Nephron (organoid): ENCODE measurements around the gene TMPRSS9.

Experiments used
- H3K27ac Mint-ChIP-seq, 3 experiments: 2 replicates each; pipeline ENCODE4 v1.8.0; 2020; ENCODE audit warnings: mixed read lengths in 3 of 3, mild to moderate bottlenecking in 2 of 3, moderate library complexity in 1 of 3
- H3K27me3 Mint-ChIP-seq: 2 replicates; pipeline ENCODE4 v1.8.0; 2021; ENCODE audit warnings: low read depth, mild to moderate bottlenecking, moderate library complexity, mixed read lengths
- H3K36me3 Mint-ChIP-seq: 2 replicates; pipeline ENCODE4 v1.8.0; 2020; ENCODE audit warnings: low read depth, mixed read lengths
- H3K4me1 Mint-ChIP-seq: 2 replicates; pipeline ENCODE4 v1.8.0; 2020; ENCODE audit warnings: mixed read lengths
- H3K4me3 Mint-ChIP-seq, 3 experiments: 2 replicates each; pipeline ENCODE4 v1.8.0; 2020; ENCODE audit warnings: mild to moderate bottlenecking in 3 of 3, mixed read lengths in 3 of 3, moderate library complexity in 2 of 3
- H3K9me3 Mint-ChIP-seq: 2 replicates; pipeline ENCODE4 v1.8.0; 2020; ENCODE audit warnings: mixed read lengths
- TF ChIP-seq, protein P1 (sequence below), 3 experiments: fragments of 200-600 bp; sonication (generic); IDR thresholded peaks; one replicate each; pipeline ENCODE4 v1.5.0; 2021; ENCODE audit warnings: antibody characterized with exemption in 3 of 3; ENCODE audit not compliant: unreplicated experiment in 3 of 3

Gene TMPRSS9

DNA sequence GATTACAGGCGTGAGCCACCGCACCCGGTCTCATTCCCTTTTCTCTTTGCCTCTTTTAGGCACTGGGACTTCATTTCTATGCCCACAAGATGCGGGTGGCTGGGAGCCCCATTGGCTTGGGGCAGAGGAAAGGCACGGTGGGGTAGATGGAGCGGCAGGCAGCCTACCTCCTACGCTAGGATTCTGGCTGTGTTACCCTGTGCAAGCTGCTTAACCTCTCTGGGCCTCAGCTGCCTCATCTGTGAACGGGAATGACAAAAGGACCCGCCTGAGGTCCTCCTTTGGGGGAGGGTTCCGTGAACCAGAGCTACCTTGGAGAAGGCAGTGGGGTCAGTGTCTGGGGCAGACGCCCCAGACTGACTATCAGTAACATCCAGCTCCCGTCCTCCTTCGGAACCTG lies 42.8 kb upstream of the TMPRSS9 start:
- TF ChIP-seq, protein P1, sequence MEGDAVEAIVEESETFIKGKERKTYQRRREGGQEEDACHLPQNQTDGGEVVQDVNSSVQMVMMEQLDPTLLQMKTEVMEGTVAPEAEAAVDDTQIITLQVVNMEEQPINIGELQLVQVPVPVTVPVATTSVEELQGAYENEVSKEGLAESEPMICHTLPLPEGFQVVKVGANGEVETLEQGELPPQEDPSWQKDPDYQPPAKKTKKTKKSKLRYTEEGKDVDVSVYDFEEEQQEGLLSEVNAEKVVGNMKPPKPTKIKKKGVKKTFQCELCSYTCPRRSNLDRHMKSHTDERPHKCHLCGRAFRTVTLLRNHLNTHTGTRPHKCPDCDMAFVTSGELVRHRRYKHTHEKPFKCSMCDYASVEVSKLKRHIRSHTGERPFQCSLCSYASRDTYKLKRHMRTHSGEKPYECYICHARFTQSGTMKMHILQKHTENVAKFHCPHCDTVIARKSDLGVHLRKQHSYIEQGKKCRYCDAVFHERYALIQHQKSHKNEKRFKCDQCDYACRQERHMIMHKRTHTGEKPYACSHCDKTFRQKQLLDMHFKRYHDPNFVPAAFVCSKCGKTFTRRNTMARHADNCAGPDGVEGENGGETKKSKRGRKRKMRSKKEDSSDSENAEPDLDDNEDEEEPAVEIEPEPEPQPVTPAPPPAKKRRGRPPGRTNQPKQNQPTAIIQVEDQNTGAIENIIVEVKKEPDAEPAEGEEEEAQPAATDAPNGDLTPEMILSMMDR (IDR thresholded peaks at IDR 0.05; ENCODE audit: unreplicated experiment in 3 of 3), result no peak
- Mint-ChIP-seq H3K4me1 (no peaks in the 10 kb centered on the region), H3K27ac (no peak overlapping the region), H3K36me3 (peaks cover 6% of the 10 kb centered on the region), H3K27me3 (peaks cover 7% of the 10 kb centered on the region), H3K4me3 (no peak overlapping the region), H3K9me3 (peaks cover 10% of the 10 kb centered on the region)

DNA sequence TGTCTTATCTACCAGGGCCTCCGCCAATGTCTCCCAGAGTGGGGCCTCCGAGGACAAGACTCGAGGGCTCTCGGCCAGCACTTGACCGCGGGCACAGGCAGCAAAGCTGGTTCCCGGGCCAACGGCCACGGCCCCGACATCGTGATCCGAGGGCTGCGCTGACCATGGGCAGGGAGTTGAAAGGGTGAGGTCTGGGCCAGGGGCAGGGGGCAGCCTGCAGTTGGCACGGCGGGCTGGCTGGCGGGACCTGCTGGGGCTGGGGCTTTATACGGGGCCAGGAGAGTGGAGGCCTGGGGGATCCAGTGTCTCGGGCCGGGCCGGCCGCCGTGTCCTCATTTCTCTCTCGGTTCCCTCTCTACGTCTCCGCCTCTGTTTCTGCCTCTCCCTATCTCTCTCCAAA lies 42.3 kb upstream of the TMPRSS9 start:
- no peaks in the 10 kb centered on the region for H3K4me1 Mint-ChIP-seq
- H3K27me3 Mint-ChIP-seq, result peaks cover 7% of the 10 kb centered on the region
- H3K9me3 Mint-ChIP-seq, result peaks cover 10% of the 10 kb centered on the region

DNA sequence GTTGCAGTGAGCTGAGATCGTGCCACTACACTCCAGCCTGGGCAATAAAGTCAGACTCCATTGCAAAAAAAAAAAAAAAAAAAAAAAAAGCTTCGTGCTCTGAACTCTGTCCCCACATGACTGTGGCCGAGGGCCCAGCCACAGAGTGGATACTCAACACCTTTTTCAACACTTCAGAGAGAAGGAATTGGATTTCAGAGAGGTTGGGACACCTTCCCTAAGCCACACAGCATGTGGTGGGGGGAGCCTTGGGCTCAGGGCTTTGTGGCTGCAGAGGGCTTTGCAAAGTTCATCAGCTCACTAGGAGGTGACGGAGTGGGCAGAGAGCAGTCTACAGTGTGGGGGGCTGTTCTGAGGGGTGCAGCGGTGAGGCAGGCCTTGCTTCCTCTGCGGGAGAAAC lies 41.1 kb upstream of the TMPRSS9 start:
- no peak overlapping the region for H3K4me3 Mint-ChIP-seq
- H3K36me3 Mint-ChIP-seq, result peaks cover 3% of the 10 kb centered on the region
- H3K27ac Mint-ChIP-seq, result no peak overlapping the region
- peaks cover 10% of the 10 kb centered on the region for H3K9me3 Mint-ChIP-seq
- H3K27me3 Mint-ChIP-seq, result peaks cover 7% of the 10 kb centered on the region
- no peaks in the 10 kb centered on the region for H3K4me1 Mint-ChIP-seq
- TF ChIP-seq, protein P1 (IDR thresholded peaks at IDR 0.05; ENCODE audit: unreplicated experiment in 3 of 3), result no peak

More for the DNA sequence above, 42.3 kb upstream of the TMPRSS9 start:
- Mint-ChIP-seq H3K4me3 (no peak overlapping the region), H3K36me3 (peaks cover 6% of the 10 kb centered on the region), H3K27ac (no peak overlapping the region)
- TF ChIP-seq, protein P1 (IDR thresholded peaks at IDR 0.05; ENCODE audit: unreplicated experiment in 3 of 3), result no peak

DNA sequence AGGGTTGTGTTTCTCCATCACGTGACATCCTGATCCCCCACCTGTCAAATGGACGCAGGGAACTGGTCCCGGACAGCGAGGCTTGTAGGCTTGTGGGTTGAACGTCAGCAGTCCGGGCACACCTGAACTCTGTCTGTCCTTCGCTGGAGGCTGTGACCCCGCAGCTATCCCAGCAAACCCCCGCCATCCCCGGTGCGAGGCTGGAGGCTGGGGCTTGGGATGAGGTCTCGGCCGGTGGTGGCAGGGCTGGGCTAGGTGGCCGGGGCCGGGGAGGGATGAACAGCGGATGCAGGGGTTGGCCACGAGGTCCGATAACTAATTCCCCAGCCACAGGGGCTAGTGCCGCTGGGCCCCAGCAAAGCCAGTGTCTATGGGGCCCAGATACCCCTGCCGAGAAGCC lies 40.5 kb upstream of the TMPRSS9 start:
- peaks cover 9% of the 10 kb centered on the region for H3K36me3 Mint-ChIP-seq
- no peak overlapping the region for H3K27ac Mint-ChIP-seq
- H3K4me1 Mint-ChIP-seq, result peaks cover 4% of the 10 kb centered on the region
- peaks cover 9% of the 10 kb centered on the region for H3K9me3 Mint-ChIP-seq
- TF ChIP-seq, protein P1 (IDR thresholded peaks at IDR 0.05; ENCODE audit: unreplicated experiment in 3 of 3), result no peak
- H3K4me3 Mint-ChIP-seq, result no peak overlapping the region
- H3K27me3 Mint-ChIP-seq, result peaks cover 7% of the 10 kb centered on the region

DNA sequence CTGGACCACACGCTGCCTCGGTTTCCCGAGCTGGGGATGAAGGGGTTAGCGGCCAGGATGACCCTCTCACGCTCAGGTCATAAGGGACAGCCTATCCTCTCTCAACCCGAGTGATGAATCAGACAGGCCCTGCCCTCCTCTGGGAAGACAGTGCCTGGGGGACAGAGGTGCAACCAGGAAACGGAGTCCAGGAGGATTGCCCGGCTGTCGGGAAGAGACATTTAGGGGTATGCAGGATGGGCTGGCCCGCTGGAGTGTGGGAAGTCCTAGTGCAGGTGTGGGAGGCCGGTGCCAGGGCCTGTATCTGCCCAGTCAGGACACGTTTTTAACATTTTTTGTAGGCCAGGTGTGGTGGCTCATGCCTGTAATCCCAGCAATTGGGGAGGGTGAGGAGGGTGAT lies 40.0 kb upstream of the TMPRSS9 start:
- Mint-ChIP-seq H3K4me1 (peaks cover 6% of the 10 kb centered on the region), H3K27ac (no peak overlapping the region), H3K27me3 (peaks cover 7% of the 10 kb centered on the region), H3K9me3 (peaks cover 4% of the 10 kb centered on the region), H3K36me3 (peaks cover 7% of the 10 kb centered on the region), H3K4me3 (no peak overlapping the region)
- TF ChIP-seq, protein P1 (IDR thresholded peaks at IDR 0.05; ENCODE audit: unreplicated experiment in 3 of 3), result no peak

DNA sequence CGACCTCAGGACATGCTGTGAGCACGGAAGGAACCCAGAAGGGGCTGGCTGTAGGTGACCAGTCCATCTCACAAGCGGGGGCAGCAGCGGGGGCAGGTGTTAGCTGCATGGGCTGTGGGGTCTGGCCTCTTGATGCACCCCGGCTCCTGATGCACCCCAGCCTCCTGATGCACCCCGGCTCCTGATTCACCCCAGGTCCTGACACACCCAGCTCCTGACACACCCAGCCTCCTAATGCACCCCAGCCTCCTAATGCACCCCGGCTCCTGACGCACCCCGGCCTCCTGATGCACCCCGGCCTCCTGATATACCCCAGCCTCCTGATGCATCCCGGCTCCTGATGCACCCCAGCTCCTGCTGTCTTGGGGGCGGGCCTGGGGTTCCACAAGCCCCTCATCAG lies 39.1 kb upstream of the TMPRSS9 start:
- Mint-ChIP-seq H3K27ac (no peak overlapping the region), H3K4me3 (no peak overlapping the region), H3K27me3 (peaks cover 4% of the 10 kb centered on the region), H3K4me1 (peaks cover 14% of the 10 kb centered on the region), H3K9me3 (no peaks in the 10 kb centered on the region), H3K36me3 (peaks cover 11% of the 10 kb centered on the region)
- TF ChIP-seq, protein P1 (IDR thresholded peaks at IDR 0.05; ENCODE audit: unreplicated experiment in 3 of 3), result no peak
